Stimulated activated CD8-positive, alpha-beta memory T cell treated with anti-CD3 and anti-CD28 coated beads, Interleukin-7, amount 100 ng/mL, for 24 hours (primary cell): ENCODE data around the gene NSMF.

Experiments
- DNase-seq: peaks from one replicate; pipeline ENCODE4 v3.0.0-alpha.2; 2020; ENCODE audit warnings: low read depth

NSMF gene

GRCh38 chr9:137445930-137446431 lies 13.2 kb downstream of the NSMF start:
- no peak for DNase-seq

GRCh38 chr9:137445275-137445807 lies 13.8 kb downstream of the NSMF start:
- DNase-seq: peak; percentile 80

GRCh38 chr9:137444106-137444790 lies 14.9 kb downstream of the NSMF start:
- DNase-seq: no peak

GRCh38 chr9:137441935-137442321 lies 17.2 kb downstream of the NSMF start:
- no peak for DNase-seq

GRCh38 chr9:137441289-137441934 lies 17.7 kb downstream of the NSMF start, which contains the start of gene ENTPD8:
ENTPD8 (minus strand) TSS chr9:137441357; CDS start chr9:137438285, 3,072 bp downstream.
- DNase-seq: no peak

- DNase-seq: no peak
These were observed 19.9 kb downstream of the NSMF start for GRCh38 chr9:137439158-137439714.

- DNase-seq: no peak
These were observed 20.5 kb downstream of the NSMF start for GRCh38 chr9:137438591-137439157.

- no peak for DNase-seq
These were observed 21.2 kb downstream of the NSMF start for GRCh38 chr9:137437691-137438590.

- no peak for DNase-seq
These were observed 22.2 kb downstream of the NSMF start for GRCh38 chr9:137436761-137437600.

- no peak for DNase-seq
These were observed 23.0 kb downstream of the NSMF start for GRCh38 chr9:137435980-137436760.

GRCh38 chr9:137435381-137435891 lies 23.7 kb downstream of the NSMF start:
- no peak for DNase-seq

GRCh38 chr9:137434498-137435380 lies 24.4 kb downstream of the NSMF start:
- DNase-seq: no peak

- DNase-seq: no peak
These were observed 25.2 kb downstream of the NSMF start for GRCh38 chr9:137433916-137434431.

- no peak for DNase-seq
These were observed 25.7 kb downstream of the NSMF start for GRCh38 chr9:137433349-137433915.

GRCh38 chr9:137432687-137433348 lies 26.3 kb downstream of the NSMF start:
- DNase-seq: no peak

- no peak for DNase-seq
These were observed 27.7 kb downstream of the NSMF start for GRCh38 chr9:137431416-137431931.
